K562 (cell line): ENCODE results near the gene XCL1. TPM values are rescaled to one million over a fixed set of nuclear protein-coding genes. Genes with fewer than 3 reads are reported as not detected.

Source experiments
- ATAC-seq: fragments of 200-7000 bp; cut with Tn5 transposase; 3 replicates; pipeline ENCODE4 v1.9.1; 2020; ENCODE audit warnings: moderate library complexity
- BruUV-seq: library from RNA; stranded (reverse); fragments of 400-500 nt; replicated peaks from 2 replicates; lab custom pipeline; 2021; lab: Mats Ljungman, UMichigan
- CTCF ChIA-PET: fragments of 300-600 bp; formaldehyde crosslinking; extraction: SDS; loops from one replicate; lab custom pipeline; 2021; ENCODE audit warnings: low intra/inter-chr PET ratio; lab: Yijun Ruan, JAX
- POLR2A ChIA-PET: fragments of 300-600, 350-650 bp; sonication (Branson Sonifier 250); formaldehyde crosslinking; extraction: SDS; loops from one replicate; lab custom pipeline; 2021; ENCODE audit warnings: antibody characterized with exemption, inconsistent platforms; lab: Yijun Ruan, JAX
- DNase-seq, 4 experiments: peaks; one replicate each; pipeline versions ENCODE4 v3.0.0 to v3.0.0-alpha.2; 2011 to 2018; ENCODE audit warnings: low spot score in 3 of 4, mixed read lengths in 3 of 4; ENCODE audit errors: extremely low read depth in 1 of 4
- FAIRE-seq: peaks from 2 replicates; lab custom pipeline; 2011; peaks lifted over from hg19 to GRCh38; lab: Jason Lieb, UNC
- H2AFZ ChIP-seq: 2 replicates; pipeline ENCODE4 v1.6.0; 2011; ENCODE audit warnings: low read depth, low read length, control low read depth, inconsistent platforms
- H3K27ac ChIP-seq: fragments of 200-600 bp; 3 replicates; pipeline ENCODE4 v1.8.0; 2011; ENCODE audit warnings: low read depth, mild to moderate bottlenecking, control low read depth, inconsistent platforms, low read length, moderate library complexity, mixed read lengths; ENCODE audit errors: extremely low read depth
- H3K27me3 ChIP-seq, 2 experiments: fragments of 300-600 bp in 1 of 2; 2 replicates in 1 of 2; 3 replicates in 1 of 2; pipeline versions ENCODE4 v1.6.0 to v1.8.0; 2011; ENCODE audit warnings: inconsistent platforms in 2 of 2, low read length in 2 of 2, mild to moderate bottlenecking in 1 of 2, mixed read lengths in 1 of 2, moderate library complexity in 1 of 2; ENCODE audit not compliant: control insufficient read depth in 2 of 2, insufficient read depth in 2 of 2
- H3K36me3 ChIP-seq: fragments of 300-600 bp; 3 replicates; pipeline ENCODE4 v1.8.0; 2011; ENCODE audit warnings: mild to moderate bottlenecking, low read length, inconsistent platforms; ENCODE audit not compliant: control insufficient read depth, insufficient read depth
- H3K4me1 ChIP-seq, 2 experiments: fragments of 200-600 bp in 1 of 2; replicated peaks in 1 of 2; 2 replicates in 1 of 2; 3 replicates in 1 of 2; pipeline versions ENCODE4 v1.5.1 to v1.8.0; 2011; ENCODE audit warnings: inconsistent platforms in 2 of 2, low read length in 2 of 2, mild to moderate bottlenecking in 1 of 2, mixed read lengths in 1 of 2, moderate library complexity in 1 of 2; ENCODE audit not compliant: control insufficient read depth in 2 of 2, insufficient read depth in 2 of 2
- H3K4me2 ChIP-seq: 2 replicates; pipeline ENCODE4 v1.6.1; 2011; ENCODE audit warnings: low read length, control low read depth, inconsistent platforms, mixed read lengths; ENCODE audit not compliant: insufficient read depth
- H3K4me3 ChIP-seq: fragments of 200-600 bp; sonication (generic), shearing (Covaris generic); 2 replicates; pipeline ENCODE4 v1.5.1; 2016; ENCODE audit warnings: control low read depth, inconsistent platforms
- H3K79me2 ChIP-seq: fragments of 200-600 bp; 3 replicates; pipeline ENCODE4 v1.8.0; 2011; ENCODE audit warnings: low read length, inconsistent platforms; ENCODE audit not compliant: control insufficient read depth, insufficient read depth
- H3K9ac ChIP-seq, 2 experiments: 2 replicates each; pipeline versions ENCODE4 v1.6.0 to v1.6.1; 2011; ENCODE audit warnings: low read depth in 2 of 2, low read length in 2 of 2, control low read depth in 1 of 2, inconsistent platforms in 1 of 2, mild to moderate bottlenecking in 1 of 2, mixed read lengths in 1 of 2; ENCODE audit not compliant: insufficient read depth in 1 of 2
- H3K9me1 ChIP-seq: one replicate; pipeline ENCODE4 v1.6.0; 2011; ENCODE audit warnings: inconsistent platforms, mild to moderate bottlenecking, low read length, moderate library complexity; ENCODE audit not compliant: control insufficient read depth, insufficient read depth
- H3K9me3 ChIP-seq: replicated peaks from 2 replicates; pipeline ENCODE4 v1.5.1; 2011; ENCODE audit warnings: low read depth, low read length, inconsistent platforms; ENCODE audit not compliant: control insufficient read depth, insufficient read depth
- H4K20me1 ChIP-seq: replicated peaks from 2 replicates; pipeline ENCODE4 v1.6.1; 2011; ENCODE audit warnings: low read length, inconsistent platforms, mixed read lengths; ENCODE audit not compliant: control insufficient read depth, insufficient read depth
- ARID2 ChIP-seq: fragments of 450-650 bp; IDR thresholded peaks from 2 replicates; pipeline ENCODE4 v1.6.1; 2017; ENCODE audit warnings: antibody characterized with exemption, mild to moderate bottlenecking
- KAT7 ChIP-seq: sonication (generic); formaldehyde crosslinking; IDR thresholded peaks from 2 replicates; pipeline ENCODE4 v1.8.0; 2022; ENCODE audit warnings: missing genetic modification reagents, mild to moderate bottlenecking, borderline replicate concordance
- MYNN ChIP-seq, 2 experiments: sonication (generic); formaldehyde crosslinking in 1 of 2; IDR thresholded peaks; 2 replicates each; pipeline versions ENCODE4 v1.5.0 to v1.6.1; 2016 to 2020; ENCODE audit warnings: antibody characterized with exemption in 1 of 2, missing genetic modification reagents in 1 of 2
- SMAD3 ChIP-seq: fragments of 450-650 bp; formaldehyde crosslinking; conservative IDR thresholded peaks from 2 replicates; pipeline ENCODE4 v1.4.0; 2020; ENCODE audit warnings: mild to moderate bottlenecking
- SRSF3 ChIP-seq: fragments of 200-400 bp; formaldehyde crosslinking; IDR thresholded peaks from 2 replicates; pipeline ENCODE4 v1.6.1; 2016; ENCODE audit warnings: mild to moderate bottlenecking, low read length, moderate library complexity; ENCODE audit not compliant: insufficient read depth
- ZFPM2 ChIP-seq: fragments of 250-450 bp; sonication (Bioruptor Pico); IDR thresholded peaks from 2 replicates; pipeline ENCODE4 v1.5.1; 2022; ENCODE audit warnings: mild to moderate bottlenecking
- ZNF143 ChIP-seq: sonication (generic); formaldehyde crosslinking; IDR thresholded peaks from 2 replicates; pipeline ENCODE4 v1.9.0; 2022; ENCODE audit warnings: mild to moderate bottlenecking, missing genetic modification reagents
- WGBS: fragments of 100-300 bp; shearing (Covaris generic); methylation state at CpG from one replicate; pipeline ENCODE4 v1.1.6; 2016; ENCODE audit warnings: low coverage, mixed read lengths; ENCODE audit not compliant: insufficient coverage; ENCODE audit errors: missing lambda C conversion rate; 5-methylcytosine and 5-hydroxymethylcytosine counted together
- in situ Hi-C: fragments of 300-500 bp; cut with MboI; formaldehyde crosslinking; loops from 4 replicates; pipeline ENCODE4 v1.15.0; 2018; ENCODE audit warnings: inconsistent platforms, mixed read lengths
- intact Hi-C: fragments of 100-400 bp; cut with micrococcal nuclease; formaldehyde crosslinking; loops from 2 replicates; pipeline ENCODE4 v1.14.2; 2022
- polyA plus RNA-seq, 8 experiments: library from polyadenylated mRNA; depleted of rRNA in 4 of 8; stranded (reverse) in 5 of 8; unstranded in 3 of 8; fragments of >200 nt; fragmentation: Nextera tagmentation in 2 of 8; fragmentation: Illumina TruSeq in 1 of 8; extraction: Ambion mirVana in 2 of 8; extraction: Trizol in 1 of 8; gene quantifications; 2 replicates each; pipeline versions ENCODE4 v1.2.1 to v1.2.3, GENCODE V29; 2011 to 2014; ENCODE audit warnings: inconsistent platforms in 1 of 8, missing spikeins in 1 of 8
- total RNA-seq, 7 experiments: library from RNA; depleted of rRNA in 6 of 7; stranded (reverse); fragments of >200 nt in 6 of 7; fragmentation: Illumina TruSeq in 2 of 7; extraction: Trizol in 2 of 7; gene quantifications; 2 replicates each; pipeline versions ENCODE4 v1.2.1 to v1.2.3, GENCODE V29; 2011 to 2021; ENCODE audit warnings: low replicate concordance in 1 of 7
- TF ChIP-seq, protein P1 (sequence below), 2 experiments: fragments of 450-650 bp in 1 of 2; sonication (generic) in 1 of 2; formaldehyde crosslinking in 1 of 2; IDR thresholded peaks; 2 replicates each; pipeline versions ENCODE4 v1.7.1 to v1.9.0; 2016 to 2022; ENCODE audit warnings: inconsistent platforms in 1 of 2, mild to moderate bottlenecking in 1 of 2, missing genetic modification reagents in 1 of 2
- TF ChIP-seq, protein P2 (sequence below): fragments of 450-650 bp; IDR thresholded peaks from 2 replicates; pipeline ENCODE4 v1.6.1; 2016; ENCODE audit warnings: borderline replicate concordance
- TF ChIP-seq, protein P3 (sequence below): fragments of 250-450 bp; sonication (Bioruptor Pico); IDR thresholded peaks from 2 replicates; pipeline ENCODE4 v1.5.0; 2021

XCL1 gene
- total and polyA plus RNA-seq, 9 of the 15 experiments (the other 6 are each of a cell fraction or from before 2014, with no cell fraction given) = 0.06 to 0.09 (median 0.06) TPM; not detected in 6

DNA sequence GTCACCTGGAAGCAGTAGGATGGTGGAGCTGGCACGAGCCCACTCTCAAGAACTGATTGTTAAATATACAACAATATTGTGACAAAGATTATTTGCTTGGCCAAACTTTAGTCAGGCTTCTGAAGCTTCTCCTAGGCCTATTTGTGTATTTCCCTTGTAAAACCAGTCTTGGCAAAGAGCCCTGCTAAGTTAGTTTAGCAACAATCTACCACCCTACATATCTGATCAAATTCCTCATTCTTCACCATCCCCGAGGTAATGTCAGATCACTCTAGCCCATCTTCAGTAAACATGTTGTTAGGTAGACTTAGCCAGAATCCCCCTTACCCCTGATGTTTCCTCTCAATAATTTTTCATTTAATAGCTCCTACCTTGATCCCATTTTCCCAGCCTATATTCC is 39.6 kb downstream of the XCL1 start:
- ChIA-PET POLR2A (interaction anchor here (0.7 kb wide), 1 partner anchor 121 kb away, joined by 3 read pairs; no protein-coding TSS in a partner anchor), CTCF (no interaction called here)
- H3K4me3 ChIP-seq = no peak overlapping the region
- no peak overlapping the region for H3K9ac ChIP-seq
- BruUV-seq = no TSS peak
- no peaks in the 10 kb centered on the region for H3K9me1 ChIP-seq
- H2AFZ ChIP-seq = no peak overlapping the region
- ATAC-seq = no peak
- H3K4me2 ChIP-seq = no peak overlapping the region
- WGBS = 0% methylated on average over 2 of the region's 2 CpGs
- no peaks in the 10 kb centered on the region for H3K36me3 ChIP-seq
- H4K20me1 ChIP-seq = no peaks in the 10 kb centered on the region
- in situ Hi-C loops = loop anchor here (25.0 kb wide), 1 partner anchor 746 kb away; the partner anchor contains the start of genes BLZF1 and NME7
- no peak overlapping the region for H3K27ac ChIP-seq
- H3K79me2 ChIP-seq = no peaks in the 10 kb centered on the region
- peaks cover 0 to 10% of the 10 kb centered on the region in 2 experiments; a peak in 3 of 5 replicates for H3K27me3 ChIP-seq
- DNase-seq = no peak
- FAIRE-seq = no peak
- intact Hi-C loops = no loop called here
- H3K9me3 ChIP-seq = no peaks in the 10 kb centered on the region
- no peaks in the 10 kb centered on the region; a peak in 1 of 5 replicates for H3K4me1 ChIP-seq
- TF ChIP-seq, protein P1, sequence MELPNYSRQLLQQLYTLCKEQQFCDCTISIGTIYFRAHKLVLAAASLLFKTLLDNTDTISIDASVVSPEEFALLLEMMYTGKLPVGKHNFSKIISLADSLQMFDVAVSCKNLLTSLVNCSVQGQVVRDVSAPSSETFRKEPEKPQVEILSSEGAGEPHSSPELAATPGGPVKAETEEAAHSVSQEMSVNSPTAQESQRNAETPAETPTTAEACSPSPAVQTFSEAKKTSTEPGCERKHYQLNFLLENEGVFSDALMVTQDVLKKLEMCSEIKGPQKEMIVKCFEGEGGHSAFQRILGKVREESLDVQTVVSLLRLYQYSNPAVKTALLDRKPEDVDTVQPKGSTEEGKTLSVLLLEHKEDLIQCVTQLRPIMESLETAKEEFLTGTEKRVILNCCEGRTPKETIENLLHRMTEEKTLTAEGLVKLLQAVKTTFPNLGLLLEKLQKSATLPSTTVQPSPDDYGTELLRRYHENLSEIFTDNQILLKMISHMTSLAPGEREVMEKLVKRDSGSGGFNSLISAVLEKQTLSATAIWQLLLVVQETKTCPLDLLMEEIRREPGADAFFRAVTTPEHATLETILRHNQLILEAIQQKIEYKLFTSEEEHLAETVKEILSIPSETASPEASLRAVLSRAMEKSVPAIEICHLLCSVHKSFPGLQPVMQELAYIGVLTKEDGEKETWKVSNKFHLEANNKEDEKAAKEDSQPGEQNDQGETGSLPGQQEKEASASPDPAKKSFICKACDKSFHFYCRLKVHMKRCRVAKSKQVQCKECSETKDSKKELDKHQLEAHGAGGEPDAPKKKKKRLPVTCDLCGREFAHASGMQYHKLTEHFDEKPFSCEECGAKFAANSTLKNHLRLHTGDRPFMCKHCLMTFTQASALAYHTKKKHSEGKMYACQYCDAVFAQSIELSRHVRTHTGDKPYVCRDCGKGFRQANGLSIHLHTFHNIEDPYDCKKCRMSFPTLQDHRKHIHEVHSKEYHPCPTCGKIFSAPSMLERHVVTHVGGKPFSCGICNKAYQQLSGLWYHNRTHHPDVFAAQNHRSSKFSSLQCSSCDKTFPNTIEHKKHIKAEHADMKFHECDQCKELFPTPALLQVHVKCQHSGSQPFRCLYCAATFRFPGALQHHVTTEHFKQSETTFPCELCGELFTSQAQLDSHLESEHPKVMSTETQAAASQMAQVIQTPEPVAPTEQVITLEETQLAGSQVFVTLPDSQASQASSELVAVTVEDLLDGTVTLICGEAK (IDR thresholded peaks at IDR 0.05) = no peak
- TF ChIP-seq, protein P1 (CRISPR knock-in tag; IDR thresholded peaks at IDR 0.05) = no peak
- TF ChIP-seq ZNF143 (CRISPR knock-in tag) (no peak), SMAD3 (CRISPR knock-in tag) (no peak), ZFPM2 (CRISPR knock-in tag) (no peak), KAT7 (no peak), ARID2 (no peak), MYNN (IDR thresholded peaks at IDR 0.05) (no peak), MYNN (CRISPR knock-in tag; IDR thresholded peaks at IDR 0.05) (no peak), SRSF3 (no peak)
- TF ChIP-seq, protein P2, sequence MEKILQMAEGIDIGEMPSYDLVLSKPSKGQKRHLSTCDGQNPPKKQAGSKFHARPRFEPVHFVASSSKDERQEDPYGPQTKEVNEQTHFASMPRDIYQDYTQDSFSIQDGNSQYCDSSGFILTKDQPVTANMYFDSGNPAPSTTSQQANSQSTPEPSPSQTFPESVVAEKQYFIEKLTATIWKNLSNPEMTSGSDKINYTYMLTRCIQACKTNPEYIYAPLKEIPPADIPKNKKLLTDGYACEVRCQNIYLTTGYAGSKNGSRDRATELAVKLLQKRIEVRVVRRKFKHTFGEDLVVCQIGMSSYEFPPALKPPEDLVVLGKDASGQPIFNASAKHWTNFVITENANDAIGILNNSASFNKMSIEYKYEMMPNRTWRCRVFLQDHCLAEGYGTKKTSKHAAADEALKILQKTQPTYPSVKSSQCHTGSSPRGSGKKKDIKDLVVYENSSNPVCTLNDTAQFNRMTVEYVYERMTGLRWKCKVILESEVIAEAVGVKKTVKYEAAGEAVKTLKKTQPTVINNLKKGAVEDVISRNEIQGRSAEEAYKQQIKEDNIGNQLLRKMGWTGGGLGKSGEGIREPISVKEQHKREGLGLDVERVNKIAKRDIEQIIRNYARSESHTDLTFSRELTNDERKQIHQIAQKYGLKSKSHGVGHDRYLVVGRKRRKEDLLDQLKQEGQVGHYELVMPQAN = no peak
- TF ChIP-seq, protein P3, sequence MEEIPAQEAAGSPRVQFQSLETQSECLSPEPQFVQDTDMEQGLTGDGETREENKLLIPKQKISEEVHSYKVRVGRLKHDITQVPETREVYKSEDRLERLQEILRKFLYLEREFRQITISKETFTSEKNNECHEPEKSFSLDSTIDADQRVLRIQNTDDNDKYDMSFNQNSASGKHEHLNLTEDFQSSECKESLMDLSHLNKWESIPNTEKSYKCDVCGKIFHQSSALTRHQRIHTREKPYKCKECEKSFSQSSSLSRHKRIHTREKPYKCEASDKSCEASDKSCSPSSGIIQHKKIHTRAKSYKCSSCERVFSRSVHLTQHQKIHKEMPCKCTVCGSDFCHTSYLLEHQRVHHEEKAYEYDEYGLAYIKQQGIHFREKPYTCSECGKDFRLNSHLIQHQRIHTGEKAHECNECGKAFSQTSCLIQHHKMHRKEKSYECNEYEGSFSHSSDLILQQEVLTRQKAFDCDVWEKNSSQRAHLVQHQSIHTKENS (CRISPR knock-in tag) = no peak
